ENCODE results near the gene ALKAL2. TPM values are rescaled to one million over a fixed set of nuclear protein-coding genes. Genes with fewer than 3 reads are reported as not detected.

The ALKAL2 gene
- total and polyA plus RNA-seq, 2 of the 13 experiments (the other 11 are each of a cell fraction or from before 2014, with no cell fraction given), result 0.22 to 1.7 TPM

DNA sequence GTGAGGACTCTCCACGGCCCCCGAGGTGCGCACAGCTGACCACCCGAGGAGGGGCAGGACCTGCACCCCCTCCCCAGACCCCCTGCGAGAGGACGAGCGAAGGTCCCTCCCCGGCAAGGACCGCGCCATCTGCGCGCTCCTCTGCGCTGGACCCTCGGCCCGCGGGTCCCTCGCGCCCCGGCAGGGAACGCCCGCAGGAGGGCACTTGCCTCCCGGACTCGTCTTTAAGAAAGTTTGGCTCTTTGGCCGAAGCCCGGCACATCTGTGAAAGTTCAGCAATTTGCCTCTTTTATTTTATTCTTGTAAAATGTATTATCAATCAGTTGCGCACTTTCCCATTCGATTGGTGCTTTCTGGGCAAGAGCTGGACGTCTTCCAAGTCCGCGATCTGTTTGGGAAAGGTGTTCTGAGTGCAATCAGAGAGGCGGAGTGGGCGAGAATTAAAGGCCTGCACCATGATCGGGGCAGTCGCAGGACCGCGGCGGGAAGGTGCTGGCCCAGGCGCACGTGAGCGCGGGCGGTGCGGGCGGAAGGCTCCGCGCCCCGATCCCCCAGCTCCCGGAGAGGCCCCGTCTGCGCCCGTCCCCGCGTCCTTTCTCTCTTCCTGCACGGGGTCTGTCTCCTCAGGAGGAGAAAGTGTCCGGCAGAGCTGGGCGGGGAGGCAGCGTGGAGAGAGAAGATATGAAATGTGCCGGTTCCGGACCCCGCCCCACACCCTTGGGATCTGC is 1.6 kb upstream of the ALKAL2 start (continued):
- no peak for TF ChIP-seq CHD2 (IDR thresholded peaks at IDR 0.05; ENCODE audit: low read depth, low read length)
- no peak for TF ChIP-seq ZBTB7A (CRISPR knock-in tag; IDR thresholded peaks at IDR 0.05)
- no peak for TF ChIP-seq TBP (CRISPR knock-in tag; IDR thresholded peaks at IDR 0.05)
- no peak for TF ChIP-seq ZNF296 (CRISPR knock-in tag; conservative IDR thresholded peaks at IDR 0.05)
- TF ChIP-seq TBX3 (IDR thresholded peaks at IDR 0.05; ENCODE audit: borderline replicate concordance), result 0 out of 2 replicates have a peak, but pooled peaks have one; percentile 11
- no peak for TF ChIP-seq ZNF367 (CRISPR knock-in tag; IDR thresholded peaks at IDR 0.05; ENCODE audit: borderline replicate concordance)
- peak; percentile 74 for TF ChIP-seq HNRNPLL (IDR thresholded peaks at IDR 0.05; ENCODE audit: low read depth, low read length, poor library complexity, severe bottlenecking)
- TF ChIP-seq KLF9 (CRISPR knock-in tag; IDR thresholded peaks at IDR 0.05; ENCODE audit: low read depth), result no peak
- TF ChIP-seq, protein P1, sequence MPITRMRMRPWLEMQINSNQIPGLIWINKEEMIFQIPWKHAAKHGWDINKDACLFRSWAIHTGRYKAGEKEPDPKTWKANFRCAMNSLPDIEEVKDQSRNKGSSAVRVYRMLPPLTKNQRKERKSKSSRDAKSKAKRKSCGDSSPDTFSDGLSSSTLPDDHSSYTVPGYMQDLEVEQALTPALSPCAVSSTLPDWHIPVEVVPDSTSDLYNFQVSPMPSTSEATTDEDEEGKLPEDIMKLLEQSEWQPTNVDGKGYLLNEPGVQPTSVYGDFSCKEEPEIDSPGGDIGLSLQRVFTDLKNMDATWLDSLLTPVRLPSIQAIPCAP (CRISPR knock-in tag; IDR thresholded peaks at IDR 0.05; ENCODE audit: low read depth), result no peak
- TF ChIP-seq ZNF547 (CRISPR knock-in tag; IDR thresholded peaks at IDR 0.05), result no peak; the same call in 1 of the 2 replicates
- TF ChIP-seq GLI4 (CRISPR knock-in tag; IDR thresholded peaks at IDR 0.05; ENCODE audit: borderline replicate concordance), result no peak
- no peak for TF ChIP-seq KDM6A (CRISPR knock-in tag; IDR thresholded peaks at IDR 0.05; ENCODE audit: low read depth)
- TF ChIP-seq ZNF510 (CRISPR knock-in tag; IDR thresholded peaks at IDR 0.05; ENCODE audit: low read depth), result peak; percentile 38; the same call in 1 of the 2 replicates
- peak; percentile 19; the same call in 1 of the 2 replicates for TF ChIP-seq MED1 (CRISPR knock-in tag; IDR thresholded peaks at IDR 0.05)
- 0 out of 2 replicates have a peak, but pooled peaks have one; percentile 21 for TF ChIP-seq ZFX (CRISPR knock-in tag; IDR thresholded peaks at IDR 0.05; ENCODE audit: low read depth)
- TF ChIP-seq, protein P2, sequence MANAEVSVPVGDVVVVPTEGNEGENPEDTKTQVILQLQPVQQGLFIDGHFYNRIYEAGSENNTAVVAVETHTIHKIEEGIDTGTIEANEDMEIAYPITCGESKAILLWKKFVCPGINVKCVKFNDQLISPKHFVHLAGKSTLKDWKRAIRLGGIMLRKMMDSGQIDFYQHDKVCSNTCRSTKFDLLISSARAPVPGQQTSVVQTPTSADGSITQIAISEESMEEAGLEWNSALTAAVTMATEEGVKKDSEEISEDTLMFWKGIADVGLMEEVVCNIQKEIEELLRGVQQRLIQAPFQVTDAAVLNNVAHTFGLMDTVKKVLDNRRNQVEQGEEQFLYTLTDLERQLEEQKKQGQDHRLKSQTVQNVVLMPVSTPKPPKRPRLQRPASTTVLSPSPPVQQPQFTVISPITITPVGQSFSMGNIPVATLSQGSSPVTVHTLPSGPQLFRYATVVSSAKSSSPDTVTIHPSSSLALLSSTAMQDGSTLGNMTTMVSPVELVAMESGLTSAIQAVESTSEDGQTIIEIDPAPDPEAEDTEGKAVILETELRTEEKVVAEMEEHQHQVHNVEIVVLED (CRISPR knock-in tag; IDR thresholded peaks at IDR 0.05; ENCODE audit: borderline replicate concordance), result no peak; the same call in 1 of the 2 replicates
- TF ChIP-seq, protein P3, sequence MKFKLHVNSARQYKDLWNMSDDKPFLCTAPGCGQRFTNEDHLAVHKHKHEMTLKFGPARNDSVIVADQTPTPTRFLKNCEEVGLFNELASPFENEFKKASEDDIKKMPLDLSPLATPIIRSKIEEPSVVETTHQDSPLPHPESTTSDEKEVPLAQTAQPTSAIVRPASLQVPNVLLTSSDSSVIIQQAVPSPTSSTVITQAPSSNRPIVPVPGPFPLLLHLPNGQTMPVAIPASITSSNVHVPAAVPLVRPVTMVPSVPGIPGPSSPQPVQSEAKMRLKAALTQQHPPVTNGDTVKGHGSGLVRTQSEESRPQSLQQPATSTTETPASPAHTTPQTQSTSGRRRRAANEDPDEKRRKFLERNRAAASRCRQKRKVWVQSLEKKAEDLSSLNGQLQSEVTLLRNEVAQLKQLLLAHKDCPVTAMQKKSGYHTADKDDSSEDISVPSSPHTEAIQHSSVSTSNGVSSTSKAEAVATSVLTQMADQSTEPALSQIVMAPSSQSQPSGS (CRISPR knock-in tag; IDR thresholded peaks at IDR 0.05), result no peak
- no peak for TF ChIP-seq POLR2AphosphoS2 (IDR thresholded peaks at IDR 0.05; ENCODE audit: low read depth, low read length)
- TF ChIP-seq MAFF (IDR thresholded peaks at IDR 0.05; ENCODE audit: low read depth, low read length), result no peak
- TF ChIP-seq ZNF337 (CRISPR knock-in tag; IDR thresholded peaks at IDR 0.05; ENCODE audit: borderline replicate concordance, low read depth), result no peak
- no peak for TF ChIP-seq ZNF335 (CRISPR knock-in tag; IDR thresholded peaks at IDR 0.05)
- TF ChIP-seq, protein P4, sequence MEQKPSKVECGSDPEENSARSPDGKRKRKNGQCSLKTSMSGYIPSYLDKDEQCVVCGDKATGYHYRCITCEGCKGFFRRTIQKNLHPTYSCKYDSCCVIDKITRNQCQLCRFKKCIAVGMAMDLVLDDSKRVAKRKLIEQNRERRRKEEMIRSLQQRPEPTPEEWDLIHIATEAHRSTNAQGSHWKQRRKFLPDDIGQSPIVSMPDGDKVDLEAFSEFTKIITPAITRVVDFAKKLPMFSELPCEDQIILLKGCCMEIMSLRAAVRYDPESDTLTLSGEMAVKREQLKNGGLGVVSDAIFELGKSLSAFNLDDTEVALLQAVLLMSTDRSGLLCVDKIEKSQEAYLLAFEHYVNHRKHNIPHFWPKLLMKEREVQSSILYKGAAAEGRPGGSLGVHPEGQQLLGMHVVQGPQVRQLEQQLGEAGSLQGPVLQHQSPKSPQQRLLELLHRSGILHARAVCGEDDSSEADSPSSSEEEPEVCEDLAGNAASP (CRISPR knock-in tag; IDR thresholded peaks at IDR 0.05; ENCODE audit: borderline replicate concordance), result no peak
- TF ChIP-seq, protein P5, sequence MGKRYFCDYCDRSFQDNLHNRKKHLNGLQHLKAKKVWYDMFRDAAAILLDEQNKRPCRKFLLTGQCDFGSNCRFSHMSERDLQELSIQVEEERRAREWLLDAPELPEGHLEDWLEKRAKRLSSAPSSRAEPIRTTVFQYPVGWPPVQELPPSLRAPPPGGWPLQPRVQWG (CRISPR knock-in tag; IDR thresholded peaks at IDR 0.05; ENCODE audit: borderline replicate concordance, low read depth), result no peak
- peak; percentile 49; the same call in 1 of the 2 replicates for TF ChIP-seq KDM2A (CRISPR knock-in tag; IDR thresholded peaks at IDR 0.05; ENCODE audit: borderline replicate concordance, low read depth)
- no peak for TF ChIP-seq CREM (IDR thresholded peaks at IDR 0.05)
- TF ChIP-seq CREM (CRISPR knock-in tag; IDR thresholded peaks at IDR 0.05), result no peak

Data from HepG2 (cell line).